HL-60 (cell line): ENCODE measurements around the gene GMDS.

Experiments
- DNase-seq, 2 experiments: peaks; one replicate each; pipeline ENCODE4 v3.0.0-alpha.2; 2010 to 2020; ENCODE audit warnings: low read depth in 1 of 2, low spot score in 1 of 2
- H3K27ac ChIP-seq: fragments of 250-450 bp; sonication (Bioruptor Pico); replicated peaks from 2 replicates; pipeline ENCODE4 v1.5.1; 2020; ENCODE audit warnings: mild to moderate bottlenecking, moderate library complexity
- H3K27me3 ChIP-seq: fragments of 250-450 bp; sonication (Bioruptor Pico); 2 replicates; pipeline ENCODE4 v1.5.1; 2021; ENCODE audit warnings: mild to moderate bottlenecking, moderate library complexity; ENCODE audit not compliant: insufficient read depth, poor library complexity, severe bottlenecking
- H3K4me3 ChIP-seq: replicated peaks from 2 replicates; pipeline ENCODE4 v1.5.1; 2011; ENCODE audit warnings: mild to moderate bottlenecking, control low read depth, low read length; ENCODE audit not compliant: insufficient read depth
- GABPA ChIP-seq: IDR thresholded peaks from 2 replicates; pipeline ENCODE4 v1.6.1; 2012; ENCODE audit warnings: low read depth
- POLR2AphosphoS5 ChIP-seq: IDR thresholded peaks from 2 replicates; pipeline ENCODE4 v1.6.1; 2012; ENCODE audit warnings: low read depth
- SPI1 ChIP-seq: IDR thresholded peaks from 2 replicates; pipeline ENCODE4 v1.6.1; 2012; ENCODE audit warnings: low read depth, mild to moderate bottlenecking, borderline replicate concordance
- TF ChIP-seq, protein P1 (sequence below): IDR thresholded peaks from 2 replicates; pipeline ENCODE4 v1.6.1; 2012; ENCODE audit warnings: low read depth; ENCODE audit not compliant: insufficient replicate concordance
- TF ChIP-seq, protein P2 (sequence below): IDR thresholded peaks from one replicate; pipeline ENCODE4 v1.5.1; 2011; ENCODE audit warnings: low read length, control low read depth, inconsistent platforms; ENCODE audit not compliant: insufficient read depth

Gene GMDS

DNA sequence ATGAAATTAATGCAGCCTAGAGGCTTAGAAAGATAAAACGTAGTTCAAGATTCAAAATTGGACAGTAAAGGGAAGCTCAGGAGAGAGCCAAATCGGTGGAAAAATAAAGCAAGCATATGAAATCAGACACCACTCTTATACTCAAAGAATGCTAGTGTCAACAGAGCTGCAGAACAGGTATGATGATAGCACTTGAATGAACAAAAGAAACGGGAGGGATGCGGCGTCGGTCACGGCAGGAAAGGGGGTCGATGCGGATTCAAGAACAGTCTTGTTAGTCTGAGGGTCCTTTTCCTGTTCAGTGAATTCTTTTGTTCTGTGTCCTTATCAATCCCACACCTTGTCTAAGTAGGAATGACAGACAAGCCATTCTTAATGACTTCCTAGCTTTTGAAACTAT lies 521.3 kb downstream of the GMDS start:
- no peak for TF ChIP-seq POLR2AphosphoS5
- TF ChIP-seq GABPA: no peak
- TF ChIP-seq, protein P1, sequence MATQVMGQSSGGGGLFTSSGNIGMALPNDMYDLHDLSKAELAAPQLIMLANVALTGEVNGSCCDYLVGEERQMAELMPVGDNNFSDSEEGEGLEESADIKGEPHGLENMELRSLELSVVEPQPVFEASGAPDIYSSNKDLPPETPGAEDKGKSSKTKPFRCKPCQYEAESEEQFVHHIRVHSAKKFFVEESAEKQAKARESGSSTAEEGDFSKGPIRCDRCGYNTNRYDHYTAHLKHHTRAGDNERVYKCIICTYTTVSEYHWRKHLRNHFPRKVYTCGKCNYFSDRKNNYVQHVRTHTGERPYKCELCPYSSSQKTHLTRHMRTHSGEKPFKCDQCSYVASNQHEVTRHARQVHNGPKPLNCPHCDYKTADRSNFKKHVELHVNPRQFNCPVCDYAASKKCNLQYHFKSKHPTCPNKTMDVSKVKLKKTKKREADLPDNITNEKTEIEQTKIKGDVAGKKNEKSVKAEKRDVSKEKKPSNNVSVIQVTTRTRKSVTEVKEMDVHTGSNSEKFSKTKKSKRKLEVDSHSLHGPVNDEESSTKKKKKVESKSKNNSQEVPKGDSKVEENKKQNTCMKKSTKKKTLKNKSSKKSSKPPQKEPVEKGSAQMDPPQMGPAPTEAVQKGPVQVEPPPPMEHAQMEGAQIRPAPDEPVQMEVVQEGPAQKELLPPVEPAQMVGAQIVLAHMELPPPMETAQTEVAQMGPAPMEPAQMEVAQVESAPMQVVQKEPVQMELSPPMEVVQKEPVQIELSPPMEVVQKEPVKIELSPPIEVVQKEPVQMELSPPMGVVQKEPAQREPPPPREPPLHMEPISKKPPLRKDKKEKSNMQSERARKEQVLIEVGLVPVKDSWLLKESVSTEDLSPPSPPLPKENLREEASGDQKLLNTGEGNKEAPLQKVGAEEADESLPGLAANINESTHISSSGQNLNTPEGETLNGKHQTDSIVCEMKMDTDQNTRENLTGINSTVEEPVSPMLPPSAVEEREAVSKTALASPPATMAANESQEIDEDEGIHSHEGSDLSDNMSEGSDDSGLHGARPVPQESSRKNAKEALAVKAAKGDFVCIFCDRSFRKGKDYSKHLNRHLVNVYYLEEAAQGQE: no peak
- TF ChIP-seq, protein P2, sequence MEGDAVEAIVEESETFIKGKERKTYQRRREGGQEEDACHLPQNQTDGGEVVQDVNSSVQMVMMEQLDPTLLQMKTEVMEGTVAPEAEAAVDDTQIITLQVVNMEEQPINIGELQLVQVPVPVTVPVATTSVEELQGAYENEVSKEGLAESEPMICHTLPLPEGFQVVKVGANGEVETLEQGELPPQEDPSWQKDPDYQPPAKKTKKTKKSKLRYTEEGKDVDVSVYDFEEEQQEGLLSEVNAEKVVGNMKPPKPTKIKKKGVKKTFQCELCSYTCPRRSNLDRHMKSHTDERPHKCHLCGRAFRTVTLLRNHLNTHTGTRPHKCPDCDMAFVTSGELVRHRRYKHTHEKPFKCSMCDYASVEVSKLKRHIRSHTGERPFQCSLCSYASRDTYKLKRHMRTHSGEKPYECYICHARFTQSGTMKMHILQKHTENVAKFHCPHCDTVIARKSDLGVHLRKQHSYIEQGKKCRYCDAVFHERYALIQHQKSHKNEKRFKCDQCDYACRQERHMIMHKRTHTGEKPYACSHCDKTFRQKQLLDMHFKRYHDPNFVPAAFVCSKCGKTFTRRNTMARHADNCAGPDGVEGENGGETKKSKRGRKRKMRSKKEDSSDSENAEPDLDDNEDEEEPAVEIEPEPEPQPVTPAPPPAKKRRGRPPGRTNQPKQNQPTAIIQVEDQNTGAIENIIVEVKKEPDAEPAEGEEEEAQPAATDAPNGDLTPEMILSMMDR: no peak
- no peak for TF ChIP-seq SPI1
- Histone ChIP-seq H3K4me3 (no peak overlapping the region), H3K27me3 (no peaks in the 10 kb centered on the region), H3K27ac (no peak overlapping the region)
- DNase-seq: no peak

DNA sequence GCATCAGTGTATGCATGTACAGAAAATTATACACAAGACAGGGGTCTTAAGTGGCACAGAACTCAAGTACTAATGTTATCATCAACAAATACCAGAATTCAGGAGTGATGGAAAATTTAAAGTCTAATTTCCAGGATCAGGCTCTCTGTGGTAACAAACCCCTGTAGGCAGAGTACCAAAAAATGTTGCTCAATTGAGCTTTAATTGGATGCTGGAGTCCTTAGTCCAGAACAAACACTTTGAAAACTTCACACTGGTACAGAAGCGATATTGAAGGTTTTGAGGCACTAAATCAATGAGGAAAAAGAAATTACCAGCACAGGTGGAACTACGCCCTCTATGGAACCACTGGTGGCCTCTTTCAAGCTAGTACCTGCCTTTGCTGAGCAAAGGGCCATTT lies 522.6 kb downstream of the GMDS start:
- TF ChIP-seq SPI1 (no peak), GABPA (no peak), POLR2AphosphoS5 (no peak)
- TF ChIP-seq, protein P2: no peak
- TF ChIP-seq, protein P1: no peak
- Histone ChIP-seq H3K4me3 (no peak overlapping the region), H3K27me3 (no peaks in the 10 kb centered on the region), H3K27ac (no peak overlapping the region)
- DNase-seq: no peak

DNA sequence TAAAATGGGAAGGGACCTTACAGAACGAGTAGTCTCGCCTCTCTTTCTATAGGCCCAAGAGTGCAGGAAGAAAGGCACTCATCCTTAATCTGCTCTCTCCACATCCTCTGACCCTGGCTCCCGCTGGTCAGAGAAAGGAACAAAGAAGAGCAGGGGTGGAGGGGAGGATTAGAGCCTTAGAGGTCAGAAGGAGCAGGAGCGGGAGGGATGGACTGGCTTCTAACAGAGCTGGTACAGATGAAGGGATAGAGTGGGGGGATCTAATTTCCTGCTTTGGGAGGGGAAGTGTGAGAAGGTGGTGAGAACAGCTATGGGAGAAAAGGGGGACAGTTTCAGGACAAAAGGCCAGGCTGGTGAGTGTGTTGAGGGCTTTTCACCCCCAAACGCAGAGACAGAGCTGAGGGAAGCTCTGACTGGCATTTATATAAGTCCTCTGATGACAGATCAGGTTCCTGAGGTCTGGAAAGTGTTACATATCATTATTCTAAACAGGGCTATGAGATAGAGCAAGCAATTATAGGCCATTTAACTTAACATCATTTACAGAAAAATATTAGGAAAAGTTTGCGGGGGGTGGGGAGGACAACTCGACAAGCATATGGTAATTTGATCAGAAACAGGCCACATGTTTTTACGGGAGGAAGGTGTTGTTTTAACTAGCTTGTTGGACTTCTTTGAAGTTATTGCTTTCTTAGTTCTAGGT lies 524.6 kb downstream of the GMDS start:
- Histone ChIP-seq H3K4me3 (no peak overlapping the region), H3K27ac (no peak overlapping the region), H3K27me3 (no peaks in the 10 kb centered on the region)
- DNase-seq: no peak
- TF ChIP-seq, protein P2: no peak
- no peak for TF ChIP-seq GABPA
- no peak for TF ChIP-seq POLR2AphosphoS5
- no peak for TF ChIP-seq SPI1
- TF ChIP-seq, protein P1: no peak
